ENCODE data around the gene ADARB2. TPM values are rescaled to one million over a fixed set of nuclear protein-coding genes. Genes with fewer than 3 reads are reported as not detected.

The ADARB2 gene
- total and polyA plus RNA-seq, 4 donors = under 0.01 to 0.79 TPM; not detected in 2

- 92 to 96% methylated on average over 17 of the region's 17 CpGs for WGBS, 2 donors
- H3K27ac ChIP-seq (ENCODE audit: low read depth in 1 of 2, low read length in 2 of 2) = no peak overlapping the region
- DNase-seq (no peak), ATAC-seq (ENCODE audit: low FRiP score) (no peak)
- no peaks in the 10 kb centered on the region for H3K36me3 ChIP-seq (ENCODE audit: control insufficient read depth in 1 of 2, insufficient read depth in 2 of 2, low read length in 1 of 2)
- no peaks in the 10 kb centered on the region for H3K9me3 ChIP-seq (ENCODE audit: control insufficient read depth, low read length)
- intact Hi-C loops (cut with DNase I) = no loop called here
- H3K27me3 ChIP-seq (ENCODE audit: control insufficient read depth in 1 of 2, insufficient read depth in 2 of 2, low read length in 1 of 2) = no peaks in the 10 kb centered on the region
- H3K4me1 ChIP-seq (ENCODE audit: control insufficient read depth in 1 of 2, insufficient read depth in 2 of 2, low read length in 2 of 2) = no peaks in the 10 kb centered on the region
- no peak overlapping the region for H3K4me3 ChIP-seq (ENCODE audit: low read length in 2 of 2)
Measured at GRCh38 chr10:1589257-1589656, 148.1 kb downstream of the ADARB2 start.

GRCh38 chr10:1582739-1583138 is 154.6 kb downstream of the ADARB2 start:
- H3K4me3 ChIP-seq (ENCODE audit: low read length in 2 of 2) = no peak overlapping the region
- H3K27me3 ChIP-seq (ENCODE audit: control insufficient read depth in 1 of 2, insufficient read depth in 2 of 2, low read length in 1 of 2) = no peaks in the 10 kb centered on the region
- H3K9me3 ChIP-seq (ENCODE audit: control insufficient read depth, low read length) = no peaks in the 10 kb centered on the region
- H3K27ac ChIP-seq (ENCODE audit: low read depth in 1 of 2, low read length in 2 of 2) = no peak overlapping the region
- intact Hi-C loops (cut with DNase I) = no loop called here
- H3K4me1 ChIP-seq (ENCODE audit: control insufficient read depth in 1 of 2, insufficient read depth in 2 of 2, low read length in 2 of 2) = no peaks in the 10 kb centered on the region
- WGBS, 2 donors = 62 to 72% methylated on average over 4 of the region's 4 CpGs
- ATAC-seq (ENCODE audit: low FRiP score) = no peak
- no peaks in the 10 kb centered on the region for H3K36me3 ChIP-seq (ENCODE audit: control insufficient read depth in 1 of 2, insufficient read depth in 2 of 2, low read length in 1 of 2)
- DNase-seq = no peak

- no peaks in the 10 kb centered on the region for H3K9me3 ChIP-seq (ENCODE audit: control insufficient read depth, low read length)
- intact Hi-C loops (cut with DNase I) = no loop called here
- H3K27ac ChIP-seq (ENCODE audit: low read depth in 1 of 2, low read length in 2 of 2) = no peak overlapping the region
- no peak overlapping the region for H3K4me3 ChIP-seq (ENCODE audit: low read length in 2 of 2)
- ATAC-seq (ENCODE audit: low FRiP score) (no peak), DNase-seq (no peak)
- H3K4me1 ChIP-seq (ENCODE audit: control insufficient read depth in 1 of 2, insufficient read depth in 2 of 2, low read length in 2 of 2) = no peaks in the 10 kb centered on the region
- 46 to 64% methylated on average over 11 of the region's 11 CpGs for WGBS, 2 donors
- H3K27me3 ChIP-seq (ENCODE audit: control insufficient read depth in 1 of 2, insufficient read depth in 2 of 2, low read length in 1 of 2) = no peaks in the 10 kb centered on the region
- H3K36me3 ChIP-seq (ENCODE audit: control insufficient read depth in 1 of 2, insufficient read depth in 2 of 2, low read length in 1 of 2) = no peaks in the 10 kb centered on the region
Measured at GRCh38 chr10:1581189-1581588, 156.1 kb downstream of the ADARB2 start.

- intact Hi-C loops (cut with DNase I) = no loop called here
- ATAC-seq (ENCODE audit: low FRiP score) = no peak
- H3K4me3 ChIP-seq (ENCODE audit: low read length in 2 of 2) = no peak overlapping the region
- no peaks in the 10 kb centered on the region for H3K9me3 ChIP-seq (ENCODE audit: control insufficient read depth, low read length)
- no peaks in the 10 kb centered on the region for H3K36me3 ChIP-seq (ENCODE audit: control insufficient read depth in 1 of 2, insufficient read depth in 2 of 2, low read length in 1 of 2)
- no peak overlapping the region for H3K27ac ChIP-seq (ENCODE audit: low read depth in 1 of 2, low read length in 2 of 2)
- no peak for DNase-seq
- no peaks in the 10 kb centered on the region for H3K4me1 ChIP-seq (ENCODE audit: control insufficient read depth in 1 of 2, insufficient read depth in 2 of 2, low read length in 2 of 2)
- H3K27me3 ChIP-seq (ENCODE audit: control insufficient read depth in 1 of 2, insufficient read depth in 2 of 2, low read length in 1 of 2) = no peaks in the 10 kb centered on the region
- 48 to 50% methylated on average over 9 of the region's 9 CpGs for WGBS, 2 donors
Measured at GRCh38 chr10:1579671-1580070, 157.7 kb downstream of the ADARB2 start.

- Histone ChIP-seq H3K27me3 (ENCODE audit: control insufficient read depth in 1 of 2, insufficient read depth in 2 of 2, low read length in 1 of 2) (peaks cover 0 to 2% of the 10 kb centered on the region in 2 donors), H3K4me1 (ENCODE audit: control insufficient read depth in 1 of 2, insufficient read depth in 2 of 2, low read length in 2 of 2) (no peaks in the 10 kb centered on the region), H3K36me3 (ENCODE audit: control insufficient read depth in 1 of 2, insufficient read depth in 2 of 2, low read length in 1 of 2) (no peaks in the 10 kb centered on the region), H3K9me3 (ENCODE audit: control insufficient read depth, low read length) (no peaks in the 10 kb centered on the region), H3K27ac (ENCODE audit: low read depth in 1 of 2, low read length in 2 of 2) (no peak overlapping the region), H3K4me3 (ENCODE audit: low read length in 2 of 2) (no peak overlapping the region)
- intact Hi-C loops (cut with DNase I) = no loop called here
- ATAC-seq (ENCODE audit: low FRiP score) = no peak
- WGBS, 2 donors = 78 to 84% methylated on average over 7 of the region's 7 CpGs
- no peak for DNase-seq
Measured at GRCh38 chr10:1579141-1579491, 158.2 kb downstream of the ADARB2 start.

GRCh38 chr10:1578392-1579140 is 158.8 kb downstream of the ADARB2 start:
- Histone ChIP-seq H3K27me3 (ENCODE audit: control insufficient read depth in 1 of 2, insufficient read depth in 2 of 2, low read length in 1 of 2) (peaks cover 0 to 2% of the 10 kb centered on the region in 2 donors), H3K27ac (ENCODE audit: low read depth in 1 of 2, low read length in 2 of 2) (no peak overlapping the region), H3K4me3 (ENCODE audit: low read length in 2 of 2) (no peak overlapping the region), H3K4me1 (ENCODE audit: control insufficient read depth in 1 of 2, insufficient read depth in 2 of 2, low read length in 2 of 2) (no peaks in the 10 kb centered on the region), H3K36me3 (ENCODE audit: control insufficient read depth in 1 of 2, insufficient read depth in 2 of 2, low read length in 1 of 2) (no peaks in the 10 kb centered on the region), H3K9me3 (ENCODE audit: control insufficient read depth, low read length) (no peaks in the 10 kb centered on the region)
- intact Hi-C loops (cut with DNase I) = no loop called here
- ATAC-seq (ENCODE audit: low FRiP score) (no peak), DNase-seq (no peak)
- 83 to 88% methylated on average over 19 of the region's 19 CpGs for WGBS, 2 donors

GRCh38 chr10:1577945-1578344 is 159.4 kb downstream of the ADARB2 start:
- intact Hi-C loops (cut with DNase I) = no loop called here
- Histone ChIP-seq H3K27me3 (ENCODE audit: control insufficient read depth in 1 of 2, insufficient read depth in 2 of 2, low read length in 1 of 2) (peaks cover 0 to 2% of the 10 kb centered on the region in 2 donors), H3K9me3 (ENCODE audit: control insufficient read depth, low read length) (no peaks in the 10 kb centered on the region), H3K36me3 (ENCODE audit: control insufficient read depth in 1 of 2, insufficient read depth in 2 of 2, low read length in 1 of 2) (no peaks in the 10 kb centered on the region), H3K4me1 (ENCODE audit: control insufficient read depth in 1 of 2, insufficient read depth in 2 of 2, low read length in 2 of 2) (no peaks in the 10 kb centered on the region), H3K27ac (ENCODE audit: low read depth in 1 of 2, low read length in 2 of 2) (no peak overlapping the region), H3K4me3 (ENCODE audit: low read length in 2 of 2) (no peak overlapping the region)
- DNase-seq = no peak
- 75 to 76% methylated on average over 8 of the region's 8 CpGs for WGBS, 2 donors
- ATAC-seq (ENCODE audit: low FRiP score) = no peak

- no peaks in the 10 kb centered on the region for H3K36me3 ChIP-seq (ENCODE audit: control insufficient read depth in 1 of 2, insufficient read depth in 2 of 2, low read length in 1 of 2)
- WGBS, 2 donors = 71 to 80% methylated on average over 9 of the region's 9 CpGs
- no peak for ATAC-seq (ENCODE audit: low FRiP score)
- H3K4me1 ChIP-seq (ENCODE audit: control insufficient read depth in 1 of 2, insufficient read depth in 2 of 2, low read length in 2 of 2) = no peaks in the 10 kb centered on the region
- no peak for DNase-seq
- no peak overlapping the region for H3K4me3 ChIP-seq (ENCODE audit: low read length in 2 of 2)
- H3K9me3 ChIP-seq (ENCODE audit: control insufficient read depth, low read length) = no peaks in the 10 kb centered on the region
- peaks cover 0 to 2% of the 10 kb centered on the region in 2 donors for H3K27me3 ChIP-seq (ENCODE audit: control insufficient read depth in 1 of 2, insufficient read depth in 2 of 2, low read length in 1 of 2)
- no peak overlapping the region for H3K27ac ChIP-seq (ENCODE audit: low read depth in 1 of 2, low read length in 2 of 2)
- intact Hi-C loops (cut with DNase I) = no loop called here
Measured at GRCh38 chr10:1577373-1577770, 160.0 kb downstream of the ADARB2 start.

Data from aorta (tissue), 5 donors.